HFFc6 (cell line): ENCODE measurements around the gene CREB5. TPM values are rescaled to one million over a fixed set of nuclear protein-coding genes. Genes with fewer than 3 reads are reported as not detected.
"Not testable (repeated sequence)": the region's sequence is repeated elsewhere in the genome, so short reads cannot be mapped to it uniquely, and the experiment has no call there.

ENCODE experiments used
- DNase-seq: peaks from one replicate; pipeline ENCODE4 v3.0.0-alpha.2; 2018
- H3K27ac Mint-ChIP-seq: 2 replicates; pipeline ENCODE4 v1.8.0; 2020; ENCODE audit warnings: mild to moderate bottlenecking, mixed read lengths
- H3K27me3 Mint-ChIP-seq: 2 replicates; pipeline ENCODE4 v1.8.0; 2021; ENCODE audit warnings: mild to moderate bottlenecking, moderate library complexity, mixed read lengths; ENCODE audit not compliant: insufficient read depth
- H3K36me3 Mint-ChIP-seq: 2 replicates; pipeline ENCODE4 v1.8.0; 2021; ENCODE audit warnings: low read depth, mixed read lengths
- H3K4me1 Mint-ChIP-seq: 2 replicates; pipeline ENCODE4 v1.8.0; 2020; ENCODE audit warnings: low read depth, mixed read lengths
- H3K4me3 Mint-ChIP-seq: 2 replicates; pipeline ENCODE4 v1.8.0; 2020; ENCODE audit warnings: mild to moderate bottlenecking, moderate library complexity, mixed read lengths
- H3K9me3 Mint-ChIP-seq: 2 replicates; pipeline ENCODE4 v1.8.0; 2020; ENCODE audit warnings: mild to moderate bottlenecking, mixed read lengths
- total RNA-seq, 6 experiments: library from RNA; stranded (reverse); fragmentation: NEBNext Ultra II Directional; extraction: Animal tissue kit (Norgen Biotek cat#: 25700); gene quantifications; 2 replicates in 1 of 6; 3 replicates in 5 of 6; pipeline ENCODE4 v1.2.3, GENCODE V29; 2021
- TF ChIP-seq, protein P1 (sequence below): fragments of 200-600 bp; sonication (generic); IDR thresholded peaks from 2 replicates; pipeline ENCODE4 v1.5.0; 2021; ENCODE audit warnings: antibody characterized with exemption, mild to moderate bottlenecking

The CREB5 gene
- total RNA-seq, 6 experiments from 2014 or later, result 0.60 to 0.90 (median 0.79) TPM

DNA sequence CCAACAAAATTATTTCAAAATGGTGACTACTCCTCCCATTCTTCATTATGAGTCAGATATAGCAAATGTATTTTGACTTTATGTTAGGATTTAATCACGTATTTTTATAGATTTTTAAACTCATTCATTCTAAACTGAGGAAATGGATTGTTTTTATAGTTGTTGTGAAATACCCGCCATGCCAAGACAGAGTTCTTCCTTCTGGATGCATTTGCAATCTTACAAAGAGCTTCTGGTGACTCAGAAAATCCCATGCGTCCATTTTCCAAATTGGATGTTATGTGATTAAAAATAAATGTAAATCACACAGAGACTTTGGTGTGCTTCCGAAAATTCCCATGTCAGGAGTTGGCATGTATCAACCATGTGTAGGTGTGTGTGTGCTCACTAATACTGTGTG, 366.5 kb downstream of the CREB5 start:
- peaks cover 4% of the 10 kb centered on the region; the same call in 1 of the 2 replicates for H3K9me3 Mint-ChIP-seq
- TF ChIP-seq, protein P1, sequence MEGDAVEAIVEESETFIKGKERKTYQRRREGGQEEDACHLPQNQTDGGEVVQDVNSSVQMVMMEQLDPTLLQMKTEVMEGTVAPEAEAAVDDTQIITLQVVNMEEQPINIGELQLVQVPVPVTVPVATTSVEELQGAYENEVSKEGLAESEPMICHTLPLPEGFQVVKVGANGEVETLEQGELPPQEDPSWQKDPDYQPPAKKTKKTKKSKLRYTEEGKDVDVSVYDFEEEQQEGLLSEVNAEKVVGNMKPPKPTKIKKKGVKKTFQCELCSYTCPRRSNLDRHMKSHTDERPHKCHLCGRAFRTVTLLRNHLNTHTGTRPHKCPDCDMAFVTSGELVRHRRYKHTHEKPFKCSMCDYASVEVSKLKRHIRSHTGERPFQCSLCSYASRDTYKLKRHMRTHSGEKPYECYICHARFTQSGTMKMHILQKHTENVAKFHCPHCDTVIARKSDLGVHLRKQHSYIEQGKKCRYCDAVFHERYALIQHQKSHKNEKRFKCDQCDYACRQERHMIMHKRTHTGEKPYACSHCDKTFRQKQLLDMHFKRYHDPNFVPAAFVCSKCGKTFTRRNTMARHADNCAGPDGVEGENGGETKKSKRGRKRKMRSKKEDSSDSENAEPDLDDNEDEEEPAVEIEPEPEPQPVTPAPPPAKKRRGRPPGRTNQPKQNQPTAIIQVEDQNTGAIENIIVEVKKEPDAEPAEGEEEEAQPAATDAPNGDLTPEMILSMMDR, result no peak
- H3K27ac Mint-ChIP-seq, result no peak overlapping the region
- no peak overlapping the region for H3K4me3 Mint-ChIP-seq
- no peaks in the 10 kb centered on the region for H3K36me3 Mint-ChIP-seq
- no peaks in the 10 kb centered on the region for H3K4me1 Mint-ChIP-seq
- DNase-seq, result no peak
- no peaks in the 10 kb centered on the region for H3K27me3 Mint-ChIP-seq

DNA sequence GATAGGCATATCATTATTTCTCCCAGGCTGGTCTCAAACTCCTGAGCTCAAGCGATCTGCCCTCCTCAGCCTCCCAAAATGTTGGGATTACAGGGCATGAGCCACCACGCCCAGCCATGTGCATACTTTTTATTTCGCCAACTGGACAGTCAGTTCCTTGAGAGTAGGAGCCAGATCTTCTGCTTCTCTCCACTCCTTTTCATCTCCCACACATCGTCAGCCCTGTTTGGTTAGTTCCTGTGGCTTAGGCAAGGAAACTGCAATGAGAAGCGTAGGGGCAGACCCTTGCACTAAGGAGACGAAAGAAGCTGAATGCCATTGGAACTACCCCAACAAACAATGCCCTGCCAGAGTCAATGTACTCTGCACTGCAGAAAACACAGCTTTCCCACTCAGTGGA, 367.6 kb downstream of the CREB5 start:
- Mint-ChIP-seq H3K27me3 (no peaks in the 10 kb centered on the region), H3K9me3 (peaks cover 8% of the 10 kb centered on the region; the same call in 1 of the 2 replicates), H3K36me3 (no peaks in the 10 kb centered on the region), H3K27ac (no peak overlapping the region), H3K4me1 (no peaks in the 10 kb centered on the region), H3K4me3 (no peak overlapping the region)
- DNase-seq, result no peak
- TF ChIP-seq, protein P1, result no peak

DNA sequence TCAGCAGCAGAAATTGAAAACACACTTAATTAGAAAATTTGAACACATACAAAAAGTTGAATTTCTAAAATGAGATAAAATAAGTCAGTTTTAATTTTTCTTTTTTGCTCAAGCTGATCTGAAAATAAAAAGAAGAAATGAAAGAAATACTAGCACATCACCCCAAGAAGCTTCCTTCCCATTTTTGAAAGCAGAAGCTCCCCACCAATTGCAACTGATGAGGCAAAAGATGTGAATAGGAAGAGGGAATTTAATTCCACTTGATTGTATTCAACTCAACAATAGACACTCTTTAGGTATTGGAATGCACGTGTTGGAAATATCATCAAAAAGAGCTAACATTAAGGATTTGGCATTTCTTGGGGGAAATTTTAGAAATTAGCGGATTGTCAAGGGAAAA, 370.0 kb downstream of the CREB5 start:
- H3K36me3 Mint-ChIP-seq, result no peaks in the 10 kb centered on the region
- H3K4me3 Mint-ChIP-seq, result no peak overlapping the region
- no peaks in the 10 kb centered on the region for H3K4me1 Mint-ChIP-seq
- no peak overlapping the region for H3K27ac Mint-ChIP-seq
- H3K9me3 Mint-ChIP-seq, result peaks cover 4% of the 10 kb centered on the region; the same call in 1 of the 2 replicates
- TF ChIP-seq, protein P1, result no peak
- no peaks in the 10 kb centered on the region for H3K27me3 Mint-ChIP-seq
- DNase-seq, result no peak

DNA sequence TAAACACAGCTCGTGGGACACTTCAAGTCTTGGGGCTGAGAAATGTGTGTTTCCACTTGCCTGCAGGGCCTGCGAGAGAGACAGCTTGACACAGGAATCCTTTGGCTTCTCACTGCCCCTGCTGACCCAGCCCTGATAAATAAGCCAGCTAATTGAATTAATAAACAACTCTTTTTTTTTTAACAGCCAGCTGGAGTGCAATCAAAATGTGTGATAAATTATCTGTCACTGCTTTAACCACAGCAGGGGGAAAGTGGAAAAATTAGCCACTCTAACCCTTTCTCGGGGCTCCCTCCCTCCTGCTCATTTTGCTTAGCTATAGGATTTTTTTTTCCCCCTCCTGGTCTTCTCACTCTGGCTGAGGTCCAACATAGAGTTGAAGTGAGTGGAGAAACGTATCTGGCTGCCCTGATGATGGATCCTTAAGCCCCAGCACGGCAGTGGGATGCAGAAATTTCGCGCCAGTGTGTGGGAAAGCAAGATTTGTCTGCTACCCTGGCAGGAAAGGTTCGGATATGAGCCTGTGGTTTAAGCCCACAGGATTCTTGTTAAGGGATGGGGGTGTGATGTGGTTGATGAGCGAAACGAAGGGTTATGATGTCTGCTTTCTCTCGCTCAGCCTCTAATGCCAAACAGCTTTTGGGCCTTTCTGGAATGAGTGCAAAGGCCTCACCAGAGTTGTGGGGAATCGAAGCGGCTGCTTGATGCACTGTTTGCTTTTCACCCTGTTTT, 372.0 kb downstream of the CREB5 start:
- Mint-ChIP-seq H3K4me3 (no peak overlapping the region), H3K4me1 (no peaks in the 10 kb centered on the region), H3K9me3 (peaks cover 5% of the 10 kb centered on the region; the same call in 1 of the 2 replicates), H3K36me3 (no peaks in the 10 kb centered on the region), H3K27me3 (no peaks in the 10 kb centered on the region), H3K27ac (no peak overlapping the region)
- TF ChIP-seq, protein P1, result no peak
- DNase-seq, result no peak

DNA sequence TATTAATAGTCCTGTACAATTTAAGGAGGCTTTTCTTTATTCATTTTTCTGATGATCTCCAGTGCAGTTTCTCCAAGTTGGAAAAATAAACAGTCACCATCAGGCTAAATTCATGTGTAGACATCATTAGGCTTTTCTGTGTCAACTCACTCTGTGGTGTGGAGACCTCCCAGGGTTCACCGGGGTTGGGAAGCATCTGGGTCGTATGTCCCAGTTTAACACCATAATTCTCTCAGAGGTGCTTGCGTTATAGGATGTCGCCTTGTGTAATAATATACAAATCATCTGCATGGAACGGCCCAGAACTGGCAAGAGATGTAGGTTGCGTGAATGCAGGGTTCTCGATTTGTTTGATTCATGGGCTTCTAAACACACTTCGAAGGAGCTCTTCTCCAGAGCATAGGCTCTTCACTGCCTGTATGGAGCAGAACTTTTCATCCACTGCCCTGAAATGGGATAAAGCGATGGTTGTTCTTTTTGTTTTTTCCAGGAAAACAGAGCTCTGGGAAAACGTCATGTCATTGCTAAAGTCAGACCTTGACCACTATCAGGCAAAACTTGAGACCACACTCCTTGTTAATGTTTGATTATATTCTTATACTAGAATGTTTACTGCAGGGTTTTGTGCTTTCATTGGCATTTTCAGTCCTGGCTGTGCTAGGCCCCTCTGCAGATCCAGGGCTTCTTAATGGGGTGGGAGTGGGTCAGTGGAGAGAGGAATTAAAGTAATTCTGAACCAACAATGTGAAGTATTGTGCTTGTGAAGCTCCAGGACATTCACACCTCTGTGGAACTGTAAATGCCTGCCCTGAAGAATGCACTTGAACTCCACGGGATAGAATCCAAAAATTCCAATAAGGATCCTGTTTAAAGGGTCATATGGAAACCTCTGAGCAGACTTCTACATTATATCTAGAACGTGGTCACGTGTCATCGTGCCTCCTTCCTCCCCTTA, 373.0 kb downstream of the CREB5 start:
- Mint-ChIP-seq H3K27me3 (no peaks in the 10 kb centered on the region; the same call in 1 of the 2 replicates), H3K4me3 (no peak overlapping the region), H3K4me1 (no peaks in the 10 kb centered on the region), H3K27ac (no peak overlapping the region), H3K36me3 (no peaks in the 10 kb centered on the region), H3K9me3 (peaks cover 11% of the 10 kb centered on the region; the same call in 1 of the 2 replicates)
- TF ChIP-seq, protein P1, result no peak
- DNase-seq, result no peak

DNA sequence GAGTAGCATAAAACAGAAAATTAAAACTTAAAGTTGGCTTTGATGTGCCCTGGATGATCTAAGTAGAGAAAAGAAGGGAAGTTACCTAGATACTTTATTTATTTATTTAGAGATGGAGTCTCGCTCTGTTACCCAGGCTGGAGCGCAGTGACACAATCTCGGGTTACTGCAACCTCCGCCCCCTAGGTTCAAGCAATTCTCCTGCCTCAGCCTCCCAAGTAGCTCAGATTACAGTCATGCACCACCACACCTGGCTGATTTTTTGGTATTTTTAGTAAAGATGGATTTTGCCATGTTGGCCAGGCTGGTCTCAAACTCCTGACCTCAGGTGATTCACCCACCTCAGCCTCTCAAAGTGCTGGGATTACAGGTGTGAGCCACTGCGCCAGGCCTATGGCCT, 373.8 kb downstream of the CREB5 start:
- peaks cover 12% of the 10 kb centered on the region; the same call in 1 of the 2 replicates for H3K9me3 Mint-ChIP-seq
- H3K27me3 Mint-ChIP-seq, DNase-seq, H3K4me3 Mint-ChIP-seq, H3K36me3 Mint-ChIP-seq, H3K27ac Mint-ChIP-seq, H3K4me1 Mint-ChIP-seq: not testable (repeated sequence)
